HCT116 (cell line): ENCODE data around the gene TTC33.

Experiments used
- EGR1 ChIP-seq: IDR thresholded peaks from 2 replicates; pipeline ENCODE4 v1.6.1; 2012; ENCODE audit warnings: low read depth
- EZH2phosphoT487 ChIP-seq: fragments of 200-600 bp; IDR thresholded peaks from 2 replicates; pipeline ENCODE4 v1.6.1; 2018; ENCODE audit warnings: antibody characterized with exemption, borderline replicate concordance
- FOSL1 ChIP-seq: IDR thresholded peaks from 2 replicates; pipeline ENCODE4 v1.6.1; 2012; ENCODE audit warnings: low read depth
- JUND ChIP-seq: IDR thresholded peaks from 2 replicates; pipeline ENCODE4 v1.6.1; 2012
- POLR2A ChIP-seq: IDR thresholded peaks from 2 replicates; pipeline ENCODE4 v1.7.0; 2011; ENCODE audit warnings: borderline replicate concordance; ENCODE audit not compliant: insufficient read depth, insufficient read length; ENCODE audit errors: extremely low read depth
- POLR2AphosphoS5 ChIP-seq: IDR thresholded peaks from 2 replicates; pipeline ENCODE4 v1.6.1; 2011; ENCODE audit warnings: mild to moderate bottlenecking, low read depth, low read length, moderate library complexity
- TCF7L2 ChIP-seq: IDR thresholded peaks from 2 replicates; pipeline ENCODE4 v1.7.0; 2011; ENCODE audit warnings: borderline replicate concordance, inconsistent platforms; ENCODE audit not compliant: insufficient read depth, insufficient read length; ENCODE audit errors: extremely low read depth
- TF ChIP-seq, protein P1 (sequence below), 3 experiments: fragments of 200-600 bp in 1 of 3; sonication (generic) in 1 of 3; IDR thresholded peaks in 2 of 3; conservative IDR thresholded peaks in 1 of 3; 2 replicates each; pipeline ENCODE4 v1.5.1; 2012 to 2017; ENCODE audit warnings: low read depth in 2 of 3, low read length in 2 of 3, antibody characterized with exemption in 1 of 3, borderline replicate concordance in 1 of 3, control low read depth in 1 of 3, mild to moderate bottlenecking in 1 of 3, mixed read lengths in 1 of 3, mixed run types in 1 of 3, moderate library complexity in 1 of 3; ENCODE audit not compliant: insufficient read depth in 1 of 3
- TF ChIP-seq, protein P2 (sequence below): IDR thresholded peaks from 2 replicates; pipeline ENCODE4 v1.6.1; 2012; ENCODE audit warnings: low read depth
- TF ChIP-seq, protein P3 (sequence below): IDR thresholded peaks from 2 replicates; pipeline ENCODE4 v1.6.1; 2012

DNA sequence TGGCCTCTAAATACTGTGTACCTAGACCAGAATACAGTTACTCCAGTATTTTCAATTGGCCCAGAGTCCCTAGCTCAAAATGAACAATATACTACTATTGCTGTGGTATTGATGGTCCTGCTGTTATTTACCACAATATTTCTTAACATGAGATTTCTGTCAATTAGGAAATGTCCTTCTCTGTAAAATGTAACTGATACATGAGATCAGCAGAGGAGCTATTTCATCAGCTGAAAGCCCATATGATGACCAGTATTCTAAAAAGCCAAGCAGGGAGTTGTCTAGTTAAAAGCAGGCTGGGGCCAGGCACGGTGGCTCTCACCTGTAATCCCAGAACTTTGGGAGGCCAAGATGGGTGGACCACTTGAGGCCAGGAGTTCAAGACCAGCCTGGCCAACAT lies 263.7 kb downstream of the TTC33 start:
- no peak for TF ChIP-seq POLR2A
- TF ChIP-seq, protein P1, sequence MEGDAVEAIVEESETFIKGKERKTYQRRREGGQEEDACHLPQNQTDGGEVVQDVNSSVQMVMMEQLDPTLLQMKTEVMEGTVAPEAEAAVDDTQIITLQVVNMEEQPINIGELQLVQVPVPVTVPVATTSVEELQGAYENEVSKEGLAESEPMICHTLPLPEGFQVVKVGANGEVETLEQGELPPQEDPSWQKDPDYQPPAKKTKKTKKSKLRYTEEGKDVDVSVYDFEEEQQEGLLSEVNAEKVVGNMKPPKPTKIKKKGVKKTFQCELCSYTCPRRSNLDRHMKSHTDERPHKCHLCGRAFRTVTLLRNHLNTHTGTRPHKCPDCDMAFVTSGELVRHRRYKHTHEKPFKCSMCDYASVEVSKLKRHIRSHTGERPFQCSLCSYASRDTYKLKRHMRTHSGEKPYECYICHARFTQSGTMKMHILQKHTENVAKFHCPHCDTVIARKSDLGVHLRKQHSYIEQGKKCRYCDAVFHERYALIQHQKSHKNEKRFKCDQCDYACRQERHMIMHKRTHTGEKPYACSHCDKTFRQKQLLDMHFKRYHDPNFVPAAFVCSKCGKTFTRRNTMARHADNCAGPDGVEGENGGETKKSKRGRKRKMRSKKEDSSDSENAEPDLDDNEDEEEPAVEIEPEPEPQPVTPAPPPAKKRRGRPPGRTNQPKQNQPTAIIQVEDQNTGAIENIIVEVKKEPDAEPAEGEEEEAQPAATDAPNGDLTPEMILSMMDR (IDR thresholded peaks at IDR 0.05 in 2 of 3, conservative IDR thresholded peaks at IDR 0.05 in 1 of 3; ENCODE audit: borderline replicate concordance in 1 of 3, insufficient read depth in 1 of 3, low read depth in 2 of 3, low read length in 2 of 3), result no peak
- no peak for TF ChIP-seq POLR2AphosphoS5
- TF ChIP-seq FOSL1, result no peak
- TF ChIP-seq, protein P2, sequence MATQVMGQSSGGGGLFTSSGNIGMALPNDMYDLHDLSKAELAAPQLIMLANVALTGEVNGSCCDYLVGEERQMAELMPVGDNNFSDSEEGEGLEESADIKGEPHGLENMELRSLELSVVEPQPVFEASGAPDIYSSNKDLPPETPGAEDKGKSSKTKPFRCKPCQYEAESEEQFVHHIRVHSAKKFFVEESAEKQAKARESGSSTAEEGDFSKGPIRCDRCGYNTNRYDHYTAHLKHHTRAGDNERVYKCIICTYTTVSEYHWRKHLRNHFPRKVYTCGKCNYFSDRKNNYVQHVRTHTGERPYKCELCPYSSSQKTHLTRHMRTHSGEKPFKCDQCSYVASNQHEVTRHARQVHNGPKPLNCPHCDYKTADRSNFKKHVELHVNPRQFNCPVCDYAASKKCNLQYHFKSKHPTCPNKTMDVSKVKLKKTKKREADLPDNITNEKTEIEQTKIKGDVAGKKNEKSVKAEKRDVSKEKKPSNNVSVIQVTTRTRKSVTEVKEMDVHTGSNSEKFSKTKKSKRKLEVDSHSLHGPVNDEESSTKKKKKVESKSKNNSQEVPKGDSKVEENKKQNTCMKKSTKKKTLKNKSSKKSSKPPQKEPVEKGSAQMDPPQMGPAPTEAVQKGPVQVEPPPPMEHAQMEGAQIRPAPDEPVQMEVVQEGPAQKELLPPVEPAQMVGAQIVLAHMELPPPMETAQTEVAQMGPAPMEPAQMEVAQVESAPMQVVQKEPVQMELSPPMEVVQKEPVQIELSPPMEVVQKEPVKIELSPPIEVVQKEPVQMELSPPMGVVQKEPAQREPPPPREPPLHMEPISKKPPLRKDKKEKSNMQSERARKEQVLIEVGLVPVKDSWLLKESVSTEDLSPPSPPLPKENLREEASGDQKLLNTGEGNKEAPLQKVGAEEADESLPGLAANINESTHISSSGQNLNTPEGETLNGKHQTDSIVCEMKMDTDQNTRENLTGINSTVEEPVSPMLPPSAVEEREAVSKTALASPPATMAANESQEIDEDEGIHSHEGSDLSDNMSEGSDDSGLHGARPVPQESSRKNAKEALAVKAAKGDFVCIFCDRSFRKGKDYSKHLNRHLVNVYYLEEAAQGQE, result no peak
- TF ChIP-seq EGR1, result no peak
- TF ChIP-seq EZH2phosphoT487, result no peak
- TF ChIP-seq, protein P3, sequence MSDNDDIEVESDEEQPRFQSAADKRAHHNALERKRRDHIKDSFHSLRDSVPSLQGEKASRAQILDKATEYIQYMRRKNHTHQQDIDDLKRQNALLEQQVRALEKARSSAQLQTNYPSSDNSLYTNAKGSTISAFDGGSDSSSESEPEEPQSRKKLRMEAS, result no peak
- TF ChIP-seq TCF7L2, result no peak
- no peak for TF ChIP-seq JUND
